ENCODE measurements around the gene MRPS10.
"Not testable (repeated sequence)": the region's sequence is repeated elsewhere in the genome, so short reads cannot be mapped to it uniquely, and the experiment has no call there.

Gene MRPS10

DNA sequence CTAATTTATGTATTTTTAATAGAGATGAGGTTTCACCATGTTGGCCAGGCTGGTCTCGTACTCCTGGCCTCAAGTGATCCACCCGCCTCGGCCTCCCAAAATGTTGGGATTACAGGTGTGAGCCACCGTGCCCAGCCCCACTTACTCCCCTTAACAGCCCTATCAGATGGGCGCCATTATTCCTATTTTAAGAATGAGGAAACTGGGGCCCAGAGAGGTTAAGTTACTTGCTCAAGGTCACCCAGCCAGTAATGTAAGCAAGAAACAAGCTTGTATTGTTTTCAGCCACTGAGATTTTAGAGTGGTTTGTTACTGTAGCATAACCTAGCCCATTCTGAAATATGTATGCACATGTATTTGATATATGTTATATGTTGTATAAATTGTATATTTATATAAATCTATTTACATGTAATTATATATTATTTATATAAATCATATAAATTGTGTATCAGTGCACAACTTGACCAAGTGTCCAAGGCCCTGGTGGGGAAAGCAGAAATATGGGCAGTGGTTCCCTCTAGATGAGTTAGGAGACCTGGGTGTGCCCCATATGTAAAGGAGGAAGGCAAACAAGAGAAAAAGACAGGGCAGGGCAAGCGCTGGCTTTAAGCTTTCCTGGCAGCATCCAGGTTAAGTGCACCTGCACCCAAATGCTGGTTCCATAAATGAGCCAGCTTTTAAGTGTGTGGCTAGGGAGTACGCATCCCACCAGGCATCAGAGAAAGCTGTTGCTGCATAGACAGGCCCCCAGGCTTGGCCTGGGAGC, 45.7 kb downstream of the MRPS10 start:
- DNase-seq = no peak

DNA sequence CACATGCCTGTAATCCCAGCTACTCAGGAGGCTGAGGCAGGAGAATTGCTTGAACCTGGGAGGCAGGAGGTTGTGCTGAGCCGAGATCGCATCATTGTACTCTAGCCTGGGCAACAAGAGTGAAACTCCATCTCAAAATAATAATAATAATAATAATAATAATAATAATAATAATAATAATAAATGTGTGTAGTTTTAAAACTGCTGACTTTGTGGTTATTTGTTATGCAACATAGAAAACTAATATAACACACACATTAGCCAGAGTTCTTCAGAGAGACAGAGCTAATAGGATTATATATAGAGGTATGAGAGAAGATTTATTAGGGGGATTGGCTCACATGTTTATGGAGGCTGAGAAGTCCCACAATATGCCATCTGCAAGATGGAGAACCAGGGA, 47.9 kb downstream of the MRPS10 start:
- DNase-seq = not testable (repeated sequence)

DNA sequence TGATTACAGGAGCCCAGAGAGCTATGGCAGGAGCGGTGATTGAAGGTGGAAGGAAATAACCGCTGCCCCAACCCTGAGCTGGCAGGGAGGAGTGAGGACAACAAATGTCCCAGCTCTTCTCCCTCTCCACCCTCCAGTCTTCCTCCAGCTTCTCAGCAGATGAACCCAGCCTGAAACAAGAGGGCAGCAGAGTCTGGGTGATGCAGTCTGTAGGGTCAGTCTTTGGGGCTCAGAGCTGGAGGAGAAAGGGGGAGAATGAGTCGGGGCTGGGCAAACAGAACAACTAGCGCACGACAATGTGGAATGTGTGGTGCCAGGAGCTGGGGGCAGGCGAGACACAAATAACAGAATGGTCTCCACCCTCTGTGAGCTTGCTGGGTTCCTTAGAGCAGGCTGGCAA, 49.0 kb downstream of the MRPS10 start:
- DNase-seq = no peak

DNA sequence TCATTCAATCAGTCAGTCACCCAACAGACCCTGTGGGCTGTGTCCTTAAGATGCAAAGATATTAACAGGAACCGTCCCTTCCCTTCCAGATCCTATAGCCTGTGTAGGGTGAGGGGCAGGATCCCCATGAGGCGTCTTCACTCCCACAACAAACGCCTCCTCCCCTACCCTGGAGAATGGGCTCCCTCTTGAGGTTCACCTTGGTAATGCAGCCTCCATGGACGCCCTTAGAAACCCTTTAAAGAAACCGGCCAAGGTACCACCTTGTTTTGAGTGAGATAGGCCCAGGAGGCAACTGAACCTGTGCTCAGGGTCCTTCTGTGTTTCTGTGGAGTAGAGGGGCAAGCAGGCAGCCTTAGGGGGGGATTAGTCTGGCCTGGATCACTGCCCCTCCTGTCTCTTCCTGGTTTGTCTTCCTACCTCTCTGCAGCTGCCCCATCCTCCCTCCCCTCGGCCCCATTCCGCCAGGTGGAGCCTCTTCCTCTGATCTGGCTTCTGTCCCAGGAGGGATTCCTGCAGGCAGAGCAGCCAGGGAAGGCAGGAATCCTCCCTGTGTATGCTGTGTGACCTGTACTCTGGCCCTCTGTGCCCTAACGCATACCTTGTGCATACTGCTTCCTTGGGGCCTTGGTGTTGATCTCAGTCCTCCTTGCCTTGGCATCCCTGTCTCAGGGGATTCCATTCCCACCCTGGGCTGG, 51.1 kb downstream of the MRPS10 start:
- peak; percentile 54 for DNase-seq

GRCh38 chr6:42165016-42165415, 52.6 kb downstream of the MRPS10 start:
- no peak for DNase-seq

DNA sequence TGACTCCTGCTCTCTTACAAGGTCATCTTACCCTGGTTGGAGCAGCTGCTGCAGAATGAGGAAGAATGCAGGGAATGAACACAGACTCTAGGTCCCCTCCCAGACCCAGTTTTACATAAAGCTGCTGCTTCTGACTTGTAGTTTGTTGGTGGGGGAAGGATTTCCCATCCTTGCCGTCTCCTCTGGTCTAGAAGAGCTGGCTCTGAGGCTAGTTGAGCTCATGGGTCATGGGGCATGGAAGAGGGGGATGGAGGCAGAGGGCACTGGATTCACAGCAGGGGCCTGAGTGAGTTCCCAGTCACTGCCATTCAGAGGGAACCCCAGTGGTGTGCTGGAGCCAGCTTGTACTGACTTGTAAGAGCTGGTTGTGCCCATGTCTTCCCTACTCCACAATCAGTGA, 53.7 kb downstream of the MRPS10 start:
- DNase-seq = no peak

GRCh38 chr6:42162812-42163211, 54.8 kb downstream of the MRPS10 start:
- no peak for DNase-seq

GRCh38 chr6:42162384-42162783, 55.3 kb downstream of the MRPS10 start:
- DNase-seq = no peak

GRCh38 chr6:42159431-42160024, 58.1 kb downstream of the MRPS10 start:
- no peak for DNase-seq

DNA sequence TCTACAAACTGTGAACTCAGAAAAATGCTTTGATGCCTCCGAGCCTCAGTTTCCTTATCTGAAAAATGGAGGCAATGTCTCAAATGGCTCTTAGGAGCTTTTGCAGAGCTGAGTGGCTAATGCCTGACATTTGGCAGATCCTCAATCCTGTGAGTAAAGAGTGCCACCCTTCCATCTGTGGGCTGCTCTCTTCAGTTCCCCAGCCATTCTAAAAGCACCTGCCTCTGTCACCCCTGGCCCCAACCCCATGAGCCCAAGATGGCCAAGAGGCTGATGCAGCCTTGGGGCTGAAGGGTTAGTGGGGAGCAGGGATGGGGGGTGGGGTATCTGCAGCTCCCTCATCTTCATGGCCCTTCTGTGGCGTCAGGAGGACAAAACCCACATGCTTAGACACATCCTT, 59.0 kb downstream of the MRPS10 start:
- DNase-seq = no peak

- DNase-seq = no peak
Observed at GRCh38 chr6:42158011-42158410, 59.6 kb downstream of the MRPS10 start.

All from activated effector memory CD4-positive, alpha-beta T cell treated with Interleukin-2 at 50 U/mL for 16 hours (primary cell).